Spleen (tissue), 7 donors: ENCODE measurements around the gene LRRC4C.

Experiments
- CTCF ChIP-seq, 11 experiments: fragments of 200-600 bp in 7 of 11; fragments of 450-650 bp in 4 of 11; sonication (generic) in 4 of 11; IDR thresholded peaks in 8 of 11; conservative IDR thresholded peaks in 3 of 11; 1 replicate in 7 of 11; 2 replicates in 4 of 11; pipeline versions ENCODE4 v1.4.0 to v1.8.0; 2016 to 2021; ENCODE audit warnings: antibody characterized with exemption in 11 of 11, inconsistent platforms in 4 of 11, mild to moderate bottlenecking in 1 of 11
- POLR2A ChIP-seq, 3 donors: fragments of 450-650 bp; IDR thresholded peaks; one replicate each; pipeline ENCODE4 v1.5.1; 2017; ENCODE audit warnings: antibody characterized with exemption in 3 of 3, mild to moderate bottlenecking in 1 of 3
- POLR2AphosphoS5 ChIP-seq, 3 donors: sonication (generic); formaldehyde crosslinking; IDR thresholded peaks; one replicate each; pipeline ENCODE4 v1.5.1; 2017; ENCODE audit warnings: antibody characterized with exemption in 3 of 3
- donor health status: DM: no; HTN: no; CAD: no; lungs with moderate emphysema.
- donor health status: DM: no; HTN: no; CAD: no.
- donor health status: DM: no; HTN: no; CAD: no.

DNA sequence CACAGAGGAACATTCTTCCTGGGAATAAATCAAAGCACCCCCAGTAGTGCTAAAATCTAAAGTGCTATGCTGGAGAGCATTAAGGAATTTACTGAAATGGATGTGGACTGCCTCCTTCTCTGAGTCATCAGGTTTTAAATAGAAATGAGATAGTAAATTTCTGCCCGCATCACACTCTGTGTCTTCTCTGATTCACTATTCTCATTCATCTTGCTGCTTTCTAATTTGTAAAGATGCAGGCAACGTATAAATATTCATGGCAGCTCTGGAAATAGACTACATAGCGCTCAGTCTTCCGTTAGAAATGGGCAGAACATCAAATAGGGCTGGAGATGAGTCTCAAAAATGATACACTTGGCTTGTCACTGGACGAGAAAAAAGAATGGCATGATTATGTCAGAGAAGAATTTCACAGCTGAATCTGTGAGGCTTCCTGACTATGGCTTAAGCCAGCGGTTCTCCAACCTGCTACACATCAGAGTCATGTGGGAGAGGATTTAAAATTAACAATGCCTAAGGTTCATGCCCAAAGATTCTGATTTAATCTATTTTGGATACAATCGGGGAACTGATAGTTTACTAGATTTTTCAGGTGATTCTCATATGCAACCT, 178.2 kb downstream of the LRRC4C start:
- TF ChIP-seq CTCF (IDR thresholded peaks at IDR 0.05 in 8 of 11, conservative IDR thresholded peaks at IDR 0.05 in 3 of 11) (no peak), POLR2A (IDR thresholded peaks at IDR 0.05) (no peak), POLR2AphosphoS5 (IDR thresholded peaks at IDR 0.05) (no peak)
